ENCODE data around the gene SNRPD2.
"Not testable (repeated sequence)": the region's sequence is repeated elsewhere in the genome, so short reads cannot be mapped to it uniquely, and the experiment has no call there.

Gene SNRPD2

DNA sequence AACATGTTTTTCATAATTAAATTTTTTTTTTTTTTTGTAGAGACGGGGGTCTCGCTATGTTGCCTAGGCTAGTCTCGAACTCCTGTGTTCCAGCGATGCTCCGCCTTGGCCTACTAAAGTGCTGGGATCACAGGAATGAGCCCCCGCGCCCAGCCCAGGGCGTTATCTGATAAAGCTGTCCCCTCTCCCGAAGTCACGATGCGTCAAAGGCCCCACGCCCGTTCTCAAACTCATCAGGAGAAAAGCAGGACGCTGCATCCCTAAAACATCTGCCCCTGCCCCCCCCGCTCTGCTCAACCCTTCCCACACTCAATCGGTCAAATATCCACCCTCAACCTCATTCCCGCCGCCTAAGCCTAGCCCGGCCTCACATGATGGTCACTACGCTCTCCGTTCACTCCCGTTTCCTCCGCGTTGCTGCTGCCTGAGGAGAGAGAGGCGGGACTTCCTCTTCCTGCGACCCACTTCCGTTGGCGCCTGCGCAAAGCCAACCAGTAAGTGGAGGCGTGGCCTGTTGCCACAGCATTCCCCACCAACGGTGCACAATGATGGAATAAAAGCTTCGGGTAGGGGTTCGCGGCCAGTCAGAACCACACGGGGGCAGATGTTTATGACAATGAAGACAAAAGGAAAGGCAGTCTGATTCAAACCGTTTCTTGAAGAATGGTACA is at the start of gene SNRPD2:
Gene SNRPD2 (minus strand): TSS at position 438 of the 671 bp plus-strand sequence. CDS start 65 bp downstream, at position 373.
- Histone ChIP-seq H3K9ac (ENCODE audit: insufficient read length) (peak within 1 kb of the TSS; percentile 98), H3K36me3 (ENCODE audit: insufficient read depth, low read length) (peaks cover 25% of the 10 kb centered on the region)
- DNase-seq (ENCODE audit: low read depth, low spot score) = peak; percentile 70

DNA sequence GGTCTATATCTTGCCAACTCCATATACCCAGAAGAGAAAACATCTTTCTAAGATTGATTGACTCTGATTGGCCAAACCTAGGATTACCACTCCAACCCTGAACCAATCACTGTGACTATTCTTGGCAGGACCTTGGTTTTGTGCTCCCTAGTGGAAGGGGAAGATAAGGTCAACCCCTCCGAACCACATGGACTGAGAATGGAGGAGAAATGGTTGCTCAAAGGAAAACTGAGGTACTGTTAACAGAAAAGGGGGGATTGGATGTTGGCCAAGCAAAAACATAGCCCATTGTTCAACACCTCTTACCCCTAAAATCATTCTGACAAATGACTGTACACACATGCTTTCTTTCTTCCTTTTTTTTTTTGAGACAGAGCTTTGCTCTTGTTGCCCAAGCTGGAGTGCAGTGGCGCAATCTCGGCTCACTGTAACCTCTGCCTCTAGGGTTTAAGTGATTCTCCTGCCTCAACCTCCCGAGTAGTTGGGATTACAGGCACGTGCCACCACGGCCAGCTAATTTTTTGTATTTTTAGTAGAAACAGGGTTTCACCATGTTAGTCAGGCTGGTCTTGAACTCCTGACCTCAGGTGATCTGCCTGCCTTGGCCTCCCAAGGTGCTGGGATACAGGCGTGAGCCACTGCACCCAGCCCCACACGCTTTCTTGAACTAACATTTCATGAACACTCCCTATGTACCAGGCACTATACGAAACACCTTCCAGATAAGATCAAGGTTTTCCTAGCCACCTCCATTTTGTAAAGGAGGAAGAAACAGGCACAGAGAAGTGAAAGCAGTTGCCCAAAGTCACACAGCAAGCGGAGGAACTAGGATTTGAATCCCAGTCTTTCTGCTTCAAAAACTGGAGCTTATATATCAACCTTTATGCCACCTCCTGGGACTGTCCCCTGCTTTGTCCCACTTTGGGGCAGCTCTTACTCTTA is 48.0 kb upstream of the SNRPD2 start:
- H3K4me3 ChIP-seq = no peak overlapping the region
- DNase-seq (ENCODE audit: low read depth, low spot score) = no peak

More for the DNA sequence above, at the start of gene SNRPD2:
- TF ChIP-seq POLR2AphosphoS5 (IDR thresholded peaks at IDR 0.05; ENCODE audit: borderline replicate concordance, low read depth, low read length) (peak; percentile 99), EZH2 (IDR thresholded peaks at IDR 0.05) (no peak)
- peak within 1 kb of the TSS; percentile 71 for H3K27ac ChIP-seq
- peak within 1 kb of the TSS; percentile 83 for H3K4me3 ChIP-seq
- no peaks in the 10 kb centered on the region for H3K9me3 ChIP-seq (ENCODE audit: low read depth, low read length)

DNA sequence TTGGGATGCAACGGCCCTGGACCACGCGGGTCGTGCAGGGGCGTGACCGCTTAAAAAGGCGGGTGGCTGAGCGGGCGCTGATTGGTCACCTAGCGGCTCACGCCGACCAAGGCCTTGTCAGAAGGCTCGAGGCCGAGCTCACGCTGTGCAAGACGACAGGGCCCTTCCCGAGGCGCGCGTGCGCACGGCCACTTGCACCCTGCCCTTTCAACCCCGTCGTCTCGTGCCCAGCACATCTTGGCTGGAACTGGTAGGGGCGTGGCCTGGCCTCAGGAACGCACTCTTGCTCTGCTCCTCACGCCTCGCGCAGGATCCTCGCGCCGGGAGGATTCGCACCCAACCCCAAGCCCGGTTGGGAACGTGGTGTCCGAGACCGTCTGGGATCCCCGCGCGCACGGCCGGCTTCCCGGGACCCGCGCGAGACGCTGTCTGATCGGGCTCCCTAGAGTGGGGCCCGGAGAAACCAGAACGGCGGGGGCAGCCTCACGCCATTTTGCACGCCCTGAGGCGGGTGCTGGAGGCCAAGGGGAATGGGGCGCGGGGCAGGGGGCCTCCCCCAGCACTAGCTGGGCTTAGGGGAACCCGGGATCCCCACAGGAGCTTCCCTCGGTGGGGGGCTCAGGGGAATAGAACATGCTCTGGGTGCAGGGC is 41.5 kb upstream of the SNRPD2 start, which contains the start of gene MEIOSIN:
Gene MEIOSIN (plus strand): TSS at position 280 of the 651 bp plus-strand sequence. CDS start 1,938 bp downstream, outside the sequence.
- H3K27ac ChIP-seq = peak within 1 kb of the TSS; percentile 83
- no peaks in the 10 kb centered on the region for H3K9me3 ChIP-seq (ENCODE audit: low read depth, low read length)
- no peak for DNase-seq (ENCODE audit: low read depth, low spot score)
- H3K4me3 ChIP-seq = no peak within 1 kb of the TSS
- H3K9ac ChIP-seq (ENCODE audit: insufficient read length) = no peak within 1 kb of the TSS
- no peaks in the 10 kb centered on the region for H3K36me3 ChIP-seq (ENCODE audit: insufficient read depth, low read length)
- TF ChIP-seq EZH2 (IDR thresholded peaks at IDR 0.05) (no peak), POLR2AphosphoS5 (IDR thresholded peaks at IDR 0.05; ENCODE audit: borderline replicate concordance, low read depth, low read length) (no peak), FOXP2 (optimal IDR thresholded peaks at IDR 0.05; ENCODE audit: control extremely low read depth, extremely low read length, insufficient read depth) (no peak)

More for the DNA sequence above, 48.0 kb upstream of the SNRPD2 start:
- no peak for TF ChIP-seq FOXP2 (optimal IDR thresholded peaks at IDR 0.05; ENCODE audit: control extremely low read depth, extremely low read length, insufficient read depth)
- no peak for TF ChIP-seq POLR2AphosphoS5 (IDR thresholded peaks at IDR 0.05; ENCODE audit: borderline replicate concordance, low read depth, low read length)
- no peak for TF ChIP-seq EZH2 (IDR thresholded peaks at IDR 0.05)
- Histone ChIP-seq H3K27ac (no peak overlapping the region), H3K36me3 (ENCODE audit: insufficient read depth, low read length) (no peaks in the 10 kb centered on the region), H3K9me3 (ENCODE audit: low read depth, low read length) (no peaks in the 10 kb centered on the region), H3K9ac (ENCODE audit: insufficient read length) (no peak overlapping the region)

DNA sequence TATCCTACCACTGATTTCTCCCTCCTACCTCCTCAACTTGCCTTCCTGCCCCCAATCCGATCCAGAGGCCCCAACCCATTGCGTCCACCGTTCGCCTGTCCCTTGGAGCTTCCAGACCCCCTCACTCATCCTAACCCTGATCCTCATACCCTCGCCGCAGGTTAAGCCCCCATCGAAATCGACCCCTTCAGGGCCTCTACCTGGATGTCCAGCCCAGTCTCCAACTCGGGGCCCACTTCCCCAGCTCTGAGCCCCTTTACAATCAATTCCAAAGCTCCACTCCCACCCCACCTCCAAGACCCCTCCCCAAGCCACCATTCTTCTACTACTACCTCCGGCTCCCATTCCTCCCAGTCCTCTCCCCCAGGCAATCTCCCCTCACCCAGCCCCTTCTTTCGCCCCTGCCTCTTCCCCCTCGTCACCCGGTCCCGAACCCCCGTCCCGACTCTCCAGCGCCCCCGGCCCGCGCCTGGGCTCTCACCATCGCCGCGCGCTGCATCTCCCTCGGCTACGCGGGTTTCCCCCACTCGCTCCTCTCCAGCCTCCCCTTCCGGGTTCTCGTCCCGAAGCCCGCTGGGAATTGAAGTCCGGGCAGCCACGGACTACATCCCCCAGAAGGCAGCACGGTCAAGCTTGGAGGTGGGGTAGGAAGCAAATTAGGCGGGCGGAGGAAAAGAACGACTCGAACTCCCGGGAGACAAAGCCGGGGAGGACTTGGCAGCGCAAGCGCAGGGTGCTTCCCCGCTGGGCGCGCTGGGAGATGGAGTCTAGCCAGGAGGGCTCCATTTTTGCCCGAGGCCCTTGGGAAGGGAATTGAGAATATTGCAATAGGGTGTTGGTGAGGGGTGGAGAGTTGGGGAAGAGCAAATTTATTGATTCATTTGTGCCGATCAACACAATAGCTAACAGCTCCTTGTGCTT is 38.9 kb upstream of the SNRPD2 start, which contains the start of gene FBXO46:
Gene FBXO46 (minus strand): TSS at position 529 of the 921 bp plus-strand sequence. CDS start 17,401 bp downstream, outside the sequence.
- TF ChIP-seq EZH2 (IDR thresholded peaks at IDR 0.05) = no peak
- no peak for TF ChIP-seq FOXP2 (optimal IDR thresholded peaks at IDR 0.05; ENCODE audit: control extremely low read depth, extremely low read length, insufficient read depth)
- TF ChIP-seq POLR2AphosphoS5 (IDR thresholded peaks at IDR 0.05; ENCODE audit: borderline replicate concordance, low read depth, low read length) = peak; percentile 91; the same call in 1 of the 2 replicates

DNA sequence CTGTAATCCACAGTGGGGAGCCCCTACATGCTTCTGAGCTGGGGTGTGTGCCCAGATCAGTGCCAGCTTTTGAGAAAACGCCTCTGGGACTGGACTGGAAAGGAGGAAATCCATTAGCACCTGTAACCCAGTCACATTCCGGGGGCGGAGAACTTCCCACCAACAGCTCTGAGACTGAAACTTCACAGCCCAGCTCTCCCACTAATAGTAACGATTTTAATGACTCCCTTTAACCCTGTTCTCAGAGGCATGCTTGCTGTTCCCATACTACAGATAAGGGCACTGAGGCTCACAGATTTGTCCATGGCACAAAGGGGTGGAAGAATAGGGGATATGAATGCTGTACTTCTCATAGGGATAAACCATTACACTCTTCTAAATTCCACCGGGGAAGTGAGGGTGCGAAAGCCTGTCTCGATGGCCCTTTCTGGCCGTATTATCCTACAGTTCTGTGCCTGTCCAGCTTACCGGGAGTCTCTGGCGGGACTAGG is 38.1 kb upstream of the SNRPD2 start:
- no peak for DNase-seq (ENCODE audit: low read depth, low spot score)
- TF ChIP-seq EZH2 (IDR thresholded peaks at IDR 0.05) = no peak
- no peak for TF ChIP-seq POLR2AphosphoS5 (IDR thresholded peaks at IDR 0.05; ENCODE audit: borderline replicate concordance, low read depth, low read length)
- TF ChIP-seq FOXP2 (optimal IDR thresholded peaks at IDR 0.05; ENCODE audit: control extremely low read depth, extremely low read length, insufficient read depth) = no peak
- H3K9ac ChIP-seq (ENCODE audit: insufficient read length) = peak overlapping the region; percentile 90
- H3K27ac ChIP-seq = 0 out of 2 replicates have a peak overlapping the region, but pooled peaks have one; percentile 31
- H3K9me3 ChIP-seq (ENCODE audit: low read depth, low read length) = no peaks in the 10 kb centered on the region
- H3K4me3 ChIP-seq = peak overlapping the region; percentile 94
- H3K36me3 ChIP-seq (ENCODE audit: insufficient read depth, low read length) = no peaks in the 10 kb centered on the region

More for the DNA sequence above, 38.9 kb upstream of the SNRPD2 start, which contains the start of gene FBXO46:
- peak within 1 kb of the TSS; percentile 90 for H3K9ac ChIP-seq (ENCODE audit: insufficient read length)
- H3K27ac ChIP-seq = peak within 1 kb of the TSS; percentile 72
- no peaks in the 10 kb centered on the region for H3K36me3 ChIP-seq (ENCODE audit: insufficient read depth, low read length)
- peak; percentile 95 for DNase-seq (ENCODE audit: low read depth, low spot score)
- no peaks in the 10 kb centered on the region for H3K9me3 ChIP-seq (ENCODE audit: low read depth, low read length)
- H3K4me3 ChIP-seq = peak within 1 kb of the TSS; percentile 94

DNA sequence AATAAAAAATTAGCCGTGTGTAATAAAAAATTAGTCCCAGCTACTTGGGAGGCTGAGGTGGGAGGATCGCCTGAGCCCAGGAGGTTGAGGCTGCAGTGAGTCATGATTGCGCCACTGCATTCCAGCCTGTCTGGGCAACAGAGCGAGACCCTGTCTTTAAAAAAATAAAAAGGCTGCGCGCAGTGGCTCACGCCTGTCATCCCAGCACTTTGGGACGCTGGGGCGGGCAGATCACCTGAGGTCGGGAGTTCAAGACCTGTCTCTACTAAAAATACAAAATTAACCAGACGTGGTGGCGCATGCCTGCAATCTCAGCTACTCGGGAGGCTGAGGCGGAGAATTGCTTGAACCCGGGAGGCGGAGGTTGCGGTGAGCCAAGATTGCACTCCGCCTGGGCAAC is 36.9 kb upstream of the SNRPD2 start:
- H3K9me3 ChIP-seq (ENCODE audit: low read depth, low read length); H3K27ac ChIP-seq; DNase-seq (ENCODE audit: low read depth, low spot score); H3K9ac ChIP-seq (ENCODE audit: insufficient read length); H3K36me3 ChIP-seq (ENCODE audit: insufficient read depth, low read length); H3K4me3 ChIP-seq: not testable (repeated sequence)

DNA sequence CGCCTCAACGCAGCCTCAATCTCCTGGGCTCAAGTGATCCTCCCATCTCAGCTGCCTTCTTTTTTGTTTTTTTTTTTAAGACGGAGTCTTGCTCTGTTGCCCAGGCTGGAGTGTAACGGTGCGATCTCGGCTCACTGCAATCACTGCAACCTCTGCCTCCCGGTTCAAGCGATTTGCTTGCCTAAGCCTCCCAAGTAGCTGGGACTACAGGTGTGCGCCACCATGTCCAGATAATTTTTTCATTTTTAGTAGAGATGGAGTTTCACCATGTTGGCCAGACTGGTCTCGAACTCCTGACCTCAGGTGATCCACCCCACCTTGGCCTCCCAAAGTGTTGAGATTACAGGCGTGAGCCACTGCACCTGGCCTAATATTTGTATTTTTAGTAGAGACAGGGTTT is 28.3 kb upstream of the SNRPD2 start:
- not testable (repeated sequence) for H3K27ac ChIP-seq; H3K9ac ChIP-seq (ENCODE audit: insufficient read length); H3K4me3 ChIP-seq; H3K9me3 ChIP-seq (ENCODE audit: low read depth, low read length); DNase-seq (ENCODE audit: low read depth, low spot score)
- H3K36me3 ChIP-seq (ENCODE audit: insufficient read depth, low read length) = peaks cover 28% of the 10 kb centered on the region

All from SK-N-MC (cell line).